Measurements from ENCODE around the gene CLIC4.

CLIC4 gene

GRCh38 chr1:24782689-24783088 lies 37.4 kb downstream of the CLIC4 start:
- H3K9me3 ChIP-seq (ENCODE audit: insufficient read depth, low read length, severe bottlenecking), result no peaks in the 10 kb centered on the region
- H3K27me3 ChIP-seq (ENCODE audit: insufficient read depth, low read length, poor library complexity), result no peaks in the 10 kb centered on the region
- H2AFZ ChIP-seq (ENCODE audit: low read depth, low read length), result no peak overlapping the region
- no peak overlapping the region for H3K9ac ChIP-seq (ENCODE audit: low read depth, low read length)
- H3K79me2 ChIP-seq (ENCODE audit: insufficient read depth, low read length), result peaks cover 77% of the 10 kb centered on the region
- peaks cover 26% of the 10 kb centered on the region; the same call in 1 of the 2 replicates for H4K20me1 ChIP-seq (ENCODE audit: insufficient read depth, low read length)
- H3K36me3 ChIP-seq (ENCODE audit: insufficient read depth, low read length), result no peaks in the 10 kb centered on the region
- no peak overlapping the region for H3K27ac ChIP-seq (ENCODE audit: low read length)
- no peak for DNase-seq
- no peak for ATAC-seq (ENCODE audit: insufficient read depth, low read depth)
- H3K4me3 ChIP-seq (ENCODE audit: low read depth in 1 of 2, low read length in 2 of 2), result no peak overlapping the region
- TF ChIP-seq EZH2 (IDR thresholded peaks at IDR 0.05; ENCODE audit: borderline replicate concordance, low read depth, low read length, severe bottlenecking) (no peak), CTCF (IDR thresholded peaks at IDR 0.05; ENCODE audit: borderline replicate concordance, extremely low read depth, low read length, poor library complexity, severe bottlenecking) (no peak)
- no peak overlapping the region for H3K4me2 ChIP-seq (ENCODE audit: insufficient read depth, low read length)
- no peaks in the 10 kb centered on the region for H3K4me1 ChIP-seq (ENCODE audit: insufficient read depth, low read length)

- Histone ChIP-seq H3K9ac (ENCODE audit: low read depth, low read length) (no peak overlapping the region), H3K4me1 (ENCODE audit: insufficient read depth, low read length) (no peaks in the 10 kb centered on the region), H2AFZ (ENCODE audit: low read depth, low read length) (no peak overlapping the region), H3K4me2 (ENCODE audit: insufficient read depth, low read length) (no peak overlapping the region), H3K36me3 (ENCODE audit: insufficient read depth, low read length) (no peaks in the 10 kb centered on the region), H3K27me3 (ENCODE audit: insufficient read depth, low read length, poor library complexity) (no peaks in the 10 kb centered on the region), H3K27ac (ENCODE audit: low read length) (no peak overlapping the region), H3K9me3 (ENCODE audit: insufficient read depth, low read length, severe bottlenecking) (no peaks in the 10 kb centered on the region), H3K79me2 (ENCODE audit: insufficient read depth, low read length) (peaks cover 76% of the 10 kb centered on the region), H4K20me1 (ENCODE audit: insufficient read depth, low read length) (peaks cover 31% of the 10 kb centered on the region; the same call in 1 of the 2 replicates), H3K4me3 (ENCODE audit: low read depth in 1 of 2, low read length in 2 of 2) (no peak overlapping the region)
- TF ChIP-seq CTCF (IDR thresholded peaks at IDR 0.05; ENCODE audit: borderline replicate concordance, extremely low read depth, low read length, poor library complexity, severe bottlenecking) (no peak), EZH2 (IDR thresholded peaks at IDR 0.05; ENCODE audit: borderline replicate concordance, low read depth, low read length, severe bottlenecking) (no peak)
- no peak for DNase-seq
- ATAC-seq (ENCODE audit: insufficient read depth, low read depth), result no peak
Measured at GRCh38 chr1:24783713-24784112, 38.5 kb downstream of the CLIC4 start.

- H3K4me1 ChIP-seq (ENCODE audit: insufficient read depth, low read length), result no peaks in the 10 kb centered on the region
- H3K27ac ChIP-seq (ENCODE audit: low read length), result no peak overlapping the region
Measured at GRCh38 chr1:24786191-24786590, 40.9 kb downstream of the CLIC4 start.

More at GRCh38 chr1:24786191-24786590, 40.9 kb downstream of the CLIC4 start:
- peaks cover 78% of the 10 kb centered on the region for H3K79me2 ChIP-seq (ENCODE audit: insufficient read depth, low read length)
- no peaks in the 10 kb centered on the region for H3K27me3 ChIP-seq (ENCODE audit: insufficient read depth, low read length, poor library complexity)
- no peaks in the 10 kb centered on the region for H3K9me3 ChIP-seq (ENCODE audit: insufficient read depth, low read length, severe bottlenecking)
- H4K20me1 ChIP-seq (ENCODE audit: insufficient read depth, low read length), result peaks cover 25% of the 10 kb centered on the region; the same call in 1 of the 2 replicates
- H2AFZ ChIP-seq (ENCODE audit: low read depth, low read length), result no peak overlapping the region
- no peak overlapping the region for H3K4me2 ChIP-seq (ENCODE audit: insufficient read depth, low read length)
- no peak overlapping the region for H3K4me3 ChIP-seq (ENCODE audit: low read depth in 1 of 2, low read length in 2 of 2)
- DNase-seq, result no peak
- H3K36me3 ChIP-seq (ENCODE audit: insufficient read depth, low read length), result no peaks in the 10 kb centered on the region
- H3K9ac ChIP-seq (ENCODE audit: low read depth, low read length), result no peak overlapping the region
- ATAC-seq (ENCODE audit: insufficient read depth, low read depth), result no peak
- TF ChIP-seq EZH2 (IDR thresholded peaks at IDR 0.05; ENCODE audit: borderline replicate concordance, low read depth, low read length, severe bottlenecking) (no peak), CTCF (IDR thresholded peaks at IDR 0.05; ENCODE audit: borderline replicate concordance, extremely low read depth, low read length, poor library complexity, severe bottlenecking) (no peak)
